Frontal cortex (tissue), 4 donors: Measurements from ENCODE around the gene MTOR. TPM values are rescaled to one million over a fixed set of nuclear protein-coding genes. Genes with fewer than 3 reads are reported as not detected.
"Not testable (repeated sequence)": the region's sequence is repeated elsewhere in the genome, so short reads cannot be mapped to it uniquely, and the experiment has no call there.

Experiments used
- DNase-seq, 2 donors: peaks; one replicate each; pipeline ENCODE4 v3.0.0; 2012; ENCODE audit warnings: low spot score in 2 of 2
- FAIRE-seq: peaks from 2 replicates; lab custom pipeline; 2012; peaks lifted over from hg19 to GRCh38; lab: Jason Lieb, UNC
- total RNA-seq: library from RNA; depleted of rRNA; stranded (reverse); fragments of >200 nt; gene quantifications from one replicate; pipeline ENCODE4 v1.2.3, GENCODE V29; 2014
- donor health status: control.
- donor health status: control.
- donor health status: control.

MTOR gene
- total RNA-seq, 1 donor from 2014 or later, result 38.7 TPM

DNA sequence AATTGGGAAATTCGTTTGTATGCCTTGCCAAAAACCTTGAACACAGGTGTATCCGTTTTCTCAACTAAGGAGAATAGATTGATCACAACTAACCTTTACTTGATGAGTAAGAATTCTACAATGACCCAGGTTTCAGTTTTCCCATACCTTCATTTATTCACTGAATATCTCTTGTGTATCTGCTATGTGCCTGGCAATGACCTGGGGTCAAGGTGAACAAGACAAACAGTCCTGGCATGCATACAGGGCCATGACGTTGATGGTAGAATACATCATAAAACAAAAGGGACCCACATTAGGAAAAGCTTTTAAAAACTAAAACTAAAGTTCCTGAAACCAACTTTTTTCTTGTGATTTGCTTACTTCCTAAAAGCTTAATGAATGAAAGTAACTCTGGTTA is 130.5 kb downstream of the MTOR start:
- DNase-seq (no peak), FAIRE-seq (no peak)

DNA sequence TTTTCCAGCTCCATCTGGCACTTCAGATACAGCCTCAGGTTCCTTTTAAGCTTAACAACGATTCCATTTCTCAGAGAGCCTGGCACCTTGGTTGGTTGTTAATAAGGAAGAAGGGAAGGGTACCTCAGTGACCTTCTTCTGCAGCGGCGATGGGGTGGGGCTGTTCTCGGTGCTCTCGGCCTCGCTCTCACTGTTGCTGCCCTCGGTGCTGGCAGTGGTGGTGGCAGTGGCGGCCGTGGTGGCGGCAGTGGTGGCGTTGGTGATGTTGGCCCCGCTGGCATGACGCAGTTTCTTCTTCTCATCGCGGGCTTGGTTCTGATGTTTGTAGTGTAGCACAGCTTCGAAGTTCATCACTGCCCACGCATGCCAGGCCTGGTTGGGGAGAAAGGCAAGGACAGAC is 131.9 kb downstream of the MTOR start:
- no peak for DNase-seq
- FAIRE-seq, result no peak

DNA sequence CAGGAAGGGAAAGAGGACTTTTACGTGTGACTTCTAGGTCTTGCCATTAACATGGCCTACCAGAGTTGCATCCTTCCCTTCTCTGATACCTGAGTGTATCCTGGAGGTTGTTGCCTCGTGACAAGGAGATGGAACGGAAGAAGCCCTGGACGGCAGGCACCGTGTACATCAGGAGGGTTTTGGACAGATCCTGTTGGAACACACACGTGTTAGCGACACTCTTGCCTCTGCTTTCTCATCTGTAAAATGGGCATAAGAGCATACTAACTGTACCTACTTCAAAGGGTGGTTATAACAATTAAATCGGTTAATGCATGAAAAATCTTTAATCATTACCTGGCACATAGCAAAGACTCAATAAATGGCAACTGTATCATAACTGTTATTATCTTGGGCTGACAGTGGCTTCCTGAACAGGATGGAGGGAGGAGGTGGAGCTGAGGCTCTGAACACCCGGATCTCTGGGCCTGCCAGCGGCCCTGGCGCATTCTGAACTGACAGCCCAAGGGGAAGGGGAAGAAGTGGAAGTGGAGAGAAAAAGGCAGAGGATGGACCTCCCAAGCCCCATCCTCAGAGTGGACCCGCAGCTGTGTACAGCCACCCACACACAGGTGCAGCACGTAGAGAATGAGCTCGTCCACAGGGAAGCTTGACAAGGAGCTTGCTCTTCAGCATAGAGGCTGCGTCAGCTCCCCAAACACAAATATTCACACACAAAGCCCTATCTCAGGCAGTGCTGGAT is 132.5 kb downstream of the MTOR start:
- FAIRE-seq, result no peak

DNA sequence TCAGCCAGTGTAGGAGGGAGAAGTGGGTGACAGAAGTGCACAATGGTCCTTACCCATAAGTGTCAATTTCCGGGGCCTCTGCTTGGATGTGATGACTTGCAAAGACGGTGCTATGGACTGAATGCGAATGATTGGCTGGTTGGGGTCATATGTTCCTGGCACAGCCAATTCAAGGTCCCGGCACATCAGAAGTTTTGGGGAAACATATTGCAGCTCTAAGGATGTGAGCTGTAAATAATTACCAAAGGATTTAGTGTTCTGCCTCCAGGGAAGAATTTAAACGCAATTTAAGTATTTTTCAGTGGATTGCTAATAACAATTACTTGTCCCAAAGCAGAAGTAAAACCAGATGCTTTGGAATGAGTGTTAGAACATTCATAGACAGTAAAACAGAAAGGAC is 135.8 kb downstream of the MTOR start:
- DNase-seq, result no peak
- FAIRE-seq, result no peak

More for the DNA sequence above, 132.5 kb downstream of the MTOR start:
- no peak for DNase-seq

DNA sequence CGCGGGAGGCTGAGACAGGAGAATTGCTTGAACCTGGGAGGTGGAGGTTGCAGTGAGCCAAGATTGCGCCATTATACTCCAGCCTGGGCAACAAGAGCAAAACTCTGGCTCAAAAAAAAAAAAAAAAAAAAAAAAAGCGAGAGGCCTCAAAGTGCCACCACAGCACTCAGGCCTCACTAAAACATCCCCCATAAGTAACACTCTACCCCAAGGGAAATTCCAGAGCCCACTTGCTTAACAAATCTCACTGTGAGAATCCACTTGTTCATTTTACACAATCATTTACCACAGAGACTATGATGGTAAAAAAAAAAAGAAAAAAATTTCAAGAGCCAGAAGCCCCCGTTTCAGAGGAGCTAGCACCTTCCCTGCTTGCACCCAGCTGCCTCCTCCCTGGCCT is 136.4 kb downstream of the MTOR start:
- FAIRE-seq (no peak), DNase-seq (no peak)

DNA sequence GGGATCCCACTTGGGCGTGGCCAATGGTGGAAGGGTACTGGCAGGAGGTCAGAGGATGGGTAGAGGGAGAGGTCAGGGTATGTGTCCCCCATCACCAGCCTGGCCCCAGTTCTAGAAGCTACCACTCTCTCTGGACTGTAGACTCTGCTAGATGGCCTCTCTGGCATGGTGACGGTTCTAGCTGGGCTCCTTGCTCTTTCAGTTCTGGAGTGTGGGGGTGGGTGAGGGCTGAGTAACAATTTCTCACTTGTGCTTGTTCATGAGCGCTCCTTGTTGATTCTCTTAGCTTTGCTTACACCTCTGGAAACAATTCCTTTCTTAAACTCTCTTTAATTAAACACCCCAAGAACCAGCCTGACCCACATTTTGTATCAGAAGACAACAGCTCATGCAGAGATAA is 137.4 kb downstream of the MTOR start:
- DNase-seq, result no peak

DNA sequence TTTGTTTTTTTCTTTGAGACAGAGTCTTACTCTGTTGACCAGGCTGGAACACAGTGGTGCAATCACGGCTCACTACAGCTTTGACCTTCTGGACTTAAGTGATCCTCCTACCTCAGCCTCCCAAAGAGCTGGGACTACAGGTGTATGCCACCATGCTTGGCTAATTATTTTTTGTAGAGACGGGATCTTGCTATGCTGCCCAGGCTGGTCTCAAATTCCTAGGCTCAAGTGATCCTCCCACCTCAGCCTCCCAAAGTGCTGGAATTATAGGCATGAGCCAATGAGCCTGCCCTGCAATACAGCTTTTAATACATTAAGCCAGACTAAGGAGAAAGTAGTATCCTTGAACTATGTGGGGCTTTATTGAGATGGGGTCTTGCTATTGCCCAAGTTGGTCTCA is 146.0 kb downstream of the MTOR start:
- FAIRE-seq (no peak), DNase-seq (no peak)

More for the DNA sequence above, 137.4 kb downstream of the MTOR start:
- no peak for FAIRE-seq

DNA sequence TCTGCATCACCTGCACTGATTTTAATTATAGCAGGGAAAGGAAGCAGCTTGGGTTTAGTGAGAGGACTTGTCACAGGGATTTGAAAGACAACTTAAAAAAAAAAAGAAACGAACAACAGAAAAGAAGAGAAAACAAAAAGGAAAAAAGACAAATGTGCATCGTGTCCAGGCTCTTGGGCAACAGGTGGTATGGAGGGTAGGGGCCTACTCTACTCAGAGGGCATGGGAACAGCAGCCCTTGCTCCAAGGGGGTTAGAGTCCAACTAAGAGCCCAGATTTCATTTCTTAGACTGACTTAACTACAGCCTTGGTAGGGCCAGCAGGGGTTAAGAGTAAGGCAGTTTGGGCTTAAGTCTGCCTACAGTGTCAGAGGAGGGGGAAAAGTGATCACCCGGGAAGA is 147.4 kb downstream of the MTOR start:
- DNase-seq (no peak), FAIRE-seq (no peak)

DNA sequence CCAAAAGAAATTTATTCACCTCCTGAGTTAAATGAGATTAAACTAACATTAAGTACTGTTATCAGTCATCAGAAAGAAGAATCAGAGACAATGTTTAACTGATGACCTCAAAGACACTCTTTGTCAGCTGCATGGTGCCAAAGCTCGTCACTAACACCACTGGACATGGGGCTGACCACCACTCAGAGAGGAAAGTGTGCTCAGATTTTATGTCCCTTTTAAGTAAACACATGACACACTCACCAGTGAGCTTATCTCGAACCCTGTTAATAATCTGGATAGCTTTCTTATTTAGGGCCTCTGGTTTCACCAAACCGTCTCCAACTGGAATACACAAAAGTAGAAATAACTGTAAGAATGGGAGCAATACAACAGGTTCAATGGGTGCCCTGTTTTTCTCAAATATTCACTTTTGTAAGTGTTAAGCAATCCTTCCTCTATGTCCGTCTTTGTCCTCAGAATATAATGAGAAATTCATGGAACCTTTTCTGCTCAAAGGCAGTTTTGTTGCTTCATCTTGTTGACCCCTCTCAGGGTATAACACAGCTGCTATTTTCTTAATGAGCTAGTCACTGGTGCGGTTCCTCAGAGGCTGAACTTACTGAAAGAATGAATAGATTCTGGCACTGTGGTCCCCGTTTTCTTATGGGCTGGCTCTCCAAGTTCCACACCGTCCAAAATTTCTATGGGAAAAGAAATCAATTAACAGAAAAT is 153.1 kb downstream of the MTOR start:
- DNase-seq (no peak), FAIRE-seq (no peak)

DNA sequence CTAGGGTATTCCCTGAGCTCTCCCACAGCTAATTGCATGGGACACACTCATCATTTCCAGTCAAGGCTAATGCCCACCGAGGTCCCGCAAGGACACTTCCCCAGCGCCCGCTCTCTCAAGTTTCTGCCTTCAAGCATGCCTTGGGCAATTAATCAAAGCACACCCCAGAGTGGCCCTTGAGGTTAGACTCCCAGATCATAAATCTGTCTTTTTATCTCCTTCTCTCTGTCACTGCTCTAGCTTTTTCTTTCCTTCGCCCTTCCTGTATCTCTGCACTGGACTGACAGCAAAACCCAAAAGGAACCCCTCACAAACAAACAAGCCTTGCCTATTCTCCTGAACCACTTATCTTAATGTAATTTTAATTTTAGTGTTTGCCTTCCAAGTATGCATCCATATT is 154.8 kb downstream of the MTOR start:
- no peak for FAIRE-seq
- no peak for DNase-seq

DNA sequence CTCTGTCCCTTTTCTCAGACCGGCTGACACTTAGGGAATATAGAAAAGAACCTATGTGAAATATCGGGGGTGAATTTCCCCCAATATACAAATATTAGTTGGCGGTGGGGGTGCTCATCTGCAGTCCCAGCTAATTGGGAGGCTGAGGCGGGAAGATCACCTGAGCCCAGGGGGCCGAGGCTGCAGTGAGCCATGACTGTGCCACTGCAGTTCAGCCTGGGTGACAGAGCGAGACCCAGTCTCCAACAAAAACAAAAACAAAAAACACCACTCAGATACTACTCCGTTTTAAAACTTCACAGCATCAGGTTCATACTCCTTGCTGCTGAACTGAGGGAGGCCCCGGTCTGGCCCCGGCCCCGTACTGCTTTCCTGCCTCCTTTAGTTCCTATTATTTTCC is 156.8 kb downstream of the MTOR start:
- no peak for FAIRE-seq
- DNase-seq, result no peak

DNA sequence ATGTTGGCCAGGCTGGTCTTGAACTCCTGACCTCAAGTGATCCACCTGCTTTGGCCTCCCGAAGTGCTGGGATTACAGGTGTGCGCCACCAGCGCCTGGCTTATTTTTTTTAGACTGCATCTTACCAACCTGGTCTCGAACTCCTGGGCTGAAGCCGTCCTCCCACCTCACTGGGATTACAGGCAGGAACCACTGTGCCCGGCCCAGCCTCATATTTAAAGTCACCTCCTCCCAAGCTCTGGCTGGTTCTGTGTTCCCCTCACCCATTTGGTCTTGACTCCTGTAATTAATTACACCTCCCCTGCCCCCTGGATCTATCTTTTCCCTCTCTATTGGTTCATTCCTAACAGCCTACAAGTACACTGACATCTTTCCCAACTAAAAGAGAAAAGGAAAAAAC is 161.0 kb downstream of the MTOR start:
- DNase-seq (no peak), FAIRE-seq (no peak)

DNA sequence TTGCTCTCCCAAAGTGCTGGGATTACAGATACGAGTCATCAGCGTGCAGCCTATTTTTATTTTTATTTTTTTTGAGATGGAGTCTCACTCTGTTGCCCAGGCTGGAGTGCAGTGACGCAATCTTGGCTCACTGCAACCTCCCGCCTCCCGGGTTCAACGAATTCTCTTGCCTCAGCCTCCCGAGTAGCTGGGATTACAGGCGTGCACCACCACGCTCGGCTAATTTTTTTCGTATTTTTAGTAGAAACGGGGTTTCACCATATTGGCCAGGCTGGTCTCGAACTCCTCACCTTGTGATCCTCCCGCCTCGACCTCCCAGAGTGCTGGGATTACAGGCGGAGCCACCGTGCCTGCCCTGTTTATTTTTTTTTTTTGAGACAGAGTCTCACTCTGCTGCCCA is 161.5 kb downstream of the MTOR start:
- FAIRE-seq, DNase-seq: not testable (repeated sequence)

DNA sequence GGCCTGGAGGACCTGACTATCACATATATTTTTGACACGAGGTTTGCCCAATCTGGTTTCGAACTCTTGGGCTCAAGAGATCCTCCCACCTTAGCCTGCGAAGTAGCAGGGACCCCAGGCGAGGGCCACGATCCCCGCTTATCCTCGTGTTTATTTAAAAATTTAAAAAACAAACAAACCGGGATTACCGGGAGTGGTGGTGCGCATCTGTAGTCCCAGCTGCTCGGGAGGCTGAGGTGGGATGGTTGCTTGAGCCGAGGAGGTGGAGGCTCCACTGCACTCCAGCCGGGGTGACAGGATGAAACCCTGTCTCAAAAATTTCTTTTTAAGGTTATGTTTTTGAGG is 162.2 kb downstream of the MTOR start:
- FAIRE-seq (no peak), DNase-seq (no peak)

DNA sequence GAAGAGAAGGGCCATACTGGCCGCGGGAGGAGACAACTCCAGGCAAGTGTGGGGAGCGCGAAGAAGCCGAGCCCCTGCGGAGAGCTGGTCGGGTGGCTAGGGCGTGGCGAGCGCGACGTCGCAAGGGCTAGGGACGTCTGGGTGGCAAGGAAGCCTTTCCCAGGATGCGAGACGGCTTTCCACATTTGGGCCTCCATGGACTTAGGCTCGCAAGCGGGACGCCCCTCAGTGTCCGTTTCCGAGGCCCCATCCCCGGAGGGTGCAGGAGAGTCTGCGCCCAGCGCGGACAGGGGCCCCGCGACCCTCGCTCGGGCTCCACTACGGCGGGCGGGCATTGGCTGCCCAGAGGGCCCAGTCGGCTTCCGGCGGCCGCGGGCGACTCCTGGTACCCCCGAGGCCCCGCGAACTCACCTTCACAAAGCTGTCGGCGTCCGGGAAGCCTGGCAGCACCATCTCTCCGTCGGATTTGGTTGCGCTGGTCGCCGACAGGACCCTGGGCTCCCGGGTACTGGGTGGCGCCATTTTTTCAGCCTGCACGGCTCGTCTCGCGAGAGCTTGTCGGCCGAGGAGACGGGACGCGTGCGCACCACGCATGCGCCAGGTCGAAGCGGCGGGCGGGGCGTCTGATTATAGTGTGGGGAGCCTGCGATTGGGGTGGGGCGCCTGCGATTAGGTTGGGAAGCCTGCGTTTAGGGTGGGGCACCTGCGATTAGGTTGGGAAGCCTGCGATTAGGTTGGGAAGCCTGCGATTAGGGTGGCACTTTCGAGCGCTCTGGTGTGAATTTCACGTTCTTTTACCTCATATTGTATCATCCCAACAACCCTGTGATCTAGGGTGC is 162.8 kb downstream of the MTOR start, which contains the start of gene EXOSC10:
Gene EXOSC10 (minus strand): TSS at position 560 of the 839 bp plus-strand sequence. CDS start 38 bp downstream, at position 522.
- DNase-seq (peak; percentile 88 to 96), FAIRE-seq (no peak)

DNA sequence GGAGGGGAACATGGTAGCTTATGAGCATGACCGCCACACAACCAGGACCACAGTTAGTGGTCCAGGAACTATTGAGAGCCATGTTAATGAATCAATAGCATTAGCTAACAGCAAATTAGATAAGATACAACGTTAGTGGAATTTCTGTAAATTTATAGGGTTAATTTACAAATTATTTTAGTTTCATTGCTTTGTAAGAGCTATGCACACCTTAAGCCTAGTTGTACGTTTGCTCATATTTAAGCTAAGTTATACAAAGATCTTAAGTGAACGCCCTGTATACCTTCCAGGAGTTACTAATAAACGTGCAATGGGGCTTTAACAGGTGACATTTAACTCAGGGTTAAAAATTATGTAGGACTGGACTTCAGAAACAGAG is 163.4 kb downstream of the MTOR start:
- FAIRE-seq (no peak), DNase-seq (no peak)

DNA sequence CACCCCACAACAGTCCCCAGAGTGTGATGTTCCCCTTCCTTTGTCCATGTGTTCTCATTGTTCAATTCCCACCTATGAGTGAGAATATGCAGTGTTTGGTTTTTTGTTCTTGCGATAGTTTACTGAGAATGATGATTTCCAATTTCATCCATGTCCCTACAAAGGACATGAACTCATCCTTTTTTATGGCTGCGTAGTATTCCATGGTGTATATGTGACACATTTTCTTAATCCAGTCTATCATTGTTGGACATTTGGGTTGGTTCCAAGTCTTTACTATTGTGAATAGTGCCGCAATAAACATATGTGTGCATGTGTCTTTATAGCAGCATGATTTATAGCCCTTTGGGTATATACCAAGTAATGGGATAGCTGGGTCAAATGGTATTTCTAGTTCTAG is 178.6 kb downstream of the MTOR start:
- not testable (repeated sequence) for FAIRE-seq, DNase-seq

DNA sequence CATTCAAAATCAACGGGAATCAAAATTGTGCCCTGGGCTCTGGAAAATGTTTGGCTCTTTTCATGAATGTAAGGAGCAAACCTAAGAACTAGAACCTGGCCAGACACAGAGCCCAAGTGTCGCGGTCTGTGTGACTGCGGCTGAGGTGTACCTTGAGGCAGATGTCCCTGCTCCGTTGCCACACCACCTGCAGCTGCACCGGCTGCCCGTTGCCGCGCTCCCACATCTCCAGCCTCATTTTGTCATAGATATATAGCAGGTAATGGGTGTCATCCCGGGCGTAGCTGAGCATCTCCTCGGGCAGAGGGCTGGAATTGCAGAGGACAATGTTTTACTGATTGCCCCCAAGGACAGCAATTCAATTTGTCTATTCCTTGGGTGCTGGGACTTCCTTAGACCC is 181.4 kb downstream of the MTOR start:
- DNase-seq (no peak), FAIRE-seq (no peak)

DNA sequence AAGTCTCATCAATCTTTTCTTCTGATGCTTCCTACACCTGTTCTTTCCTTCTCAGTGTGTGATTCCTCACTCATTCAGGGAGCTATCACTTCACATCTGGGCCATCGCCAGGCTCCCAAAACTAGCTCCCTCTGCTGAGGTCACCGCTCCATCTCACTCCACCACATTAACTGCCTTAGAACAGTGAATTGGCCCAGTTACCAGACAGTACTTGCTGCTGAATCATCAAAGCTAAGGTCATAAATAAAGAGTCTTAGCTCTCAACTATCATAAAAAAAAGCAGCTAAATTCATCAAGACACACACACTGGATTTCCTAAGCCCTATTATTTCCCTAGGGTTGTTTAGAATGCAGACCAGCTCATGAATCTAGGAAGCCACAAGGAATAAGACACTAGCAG is 183.7 kb downstream of the MTOR start:
- FAIRE-seq (no peak), DNase-seq (no peak)

DNA sequence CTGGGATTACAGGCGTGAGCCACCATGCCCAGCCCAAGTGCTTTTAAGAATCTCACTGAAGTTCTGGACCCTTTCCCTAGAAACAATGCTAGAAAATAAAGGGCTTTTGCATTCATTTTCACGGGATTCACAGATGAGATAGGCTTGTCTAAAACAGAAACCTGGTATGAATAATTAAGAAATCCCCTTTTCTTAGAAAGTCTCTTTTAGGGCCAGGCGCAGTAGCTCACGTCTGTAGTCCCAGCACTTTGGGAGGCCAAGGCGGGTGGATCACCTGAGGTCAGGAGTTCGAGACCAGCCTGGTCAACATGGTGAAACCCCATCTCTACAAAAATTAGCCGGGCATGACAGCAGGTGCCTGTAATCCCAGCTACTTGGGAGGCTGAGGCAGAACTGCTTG is 189.0 kb downstream of the MTOR start:
- DNase-seq, FAIRE-seq: not testable (repeated sequence)
